A673 (cell line): ENCODE results near the gene PALLD. TPM values are rescaled to one million over a fixed set of nuclear protein-coding genes. Genes with fewer than 3 reads are reported as not detected.

Source experiments
- BruUV-seq: library from RNA; stranded (reverse); fragments of 400-500 nt; replicated peaks from 2 replicates; lab custom pipeline; 2021; lab: Mats Ljungman, UMichigan
- CTCF ChIA-PET: fragments of 300-600 bp; sonication (Branson Sonifier 250); formaldehyde crosslinking; loops from one replicate; lab custom pipeline; 2022; ENCODE audit warnings: antibody characterized with exemption; lab: Charles Lee
- POLR2A ChIA-PET: fragments of 300-600 bp; sonication (Branson Sonifier 250); formaldehyde crosslinking; loops from one replicate; lab custom pipeline; 2022; ENCODE audit warnings: antibody characterized with exemption; ENCODE audit not compliant: low non-redundant PET; lab: Charles Lee
- DNase-seq: peaks from one replicate; pipeline ENCODE4 v3.0.0-alpha.2; 2015; ENCODE audit warnings: low spot score
- H3K27ac ChIP-seq: fragments of 200-600 bp; sonication (generic); 2 replicates; pipeline ENCODE4 v1.5.1; 2016; ENCODE audit warnings: mixed run types, low read depth, mild to moderate bottlenecking, mixed read lengths, antibody characterized with exemption, low read length; ENCODE audit not compliant: poor library complexity, severe bottlenecking
- H3K27me3 ChIP-seq: fragments of 200-600 bp; sonication (generic); replicated peaks from 2 replicates; pipeline ENCODE4 v1.6.1; 2017; ENCODE audit warnings: mixed run types, low read depth, mild to moderate bottlenecking, mixed read lengths, antibody characterized with exemption, low read length; ENCODE audit not compliant: insufficient read depth, poor library complexity
- H3K36me3 ChIP-seq: fragments of 200-600 bp; sonication (generic); 2 replicates; pipeline ENCODE4 v1.6.1; 2016; ENCODE audit warnings: mixed run types, mild to moderate bottlenecking, mixed read lengths, antibody characterized with exemption, low read length; ENCODE audit not compliant: insufficient read depth, poor library complexity, severe bottlenecking
- H3K4me1 ChIP-seq: fragments of 200-600 bp; sonication (generic); 2 replicates; pipeline ENCODE4 v1.6.1; 2017; ENCODE audit warnings: mixed run types, mild to moderate bottlenecking, mixed read lengths, antibody characterized with exemption, low read length; ENCODE audit not compliant: insufficient read depth, poor library complexity, severe bottlenecking
- H3K4me3 ChIP-seq: fragments of 200-600 bp; sonication (generic); 2 replicates; pipeline ENCODE4 v1.5.1; 2016; ENCODE audit warnings: low read depth, mixed run types, mild to moderate bottlenecking, mixed read lengths, low read length; ENCODE audit not compliant: poor library complexity, severe bottlenecking
- H3K9me3 ChIP-seq: fragments of 200-600 bp; sonication (generic); 2 replicates; pipeline ENCODE4 v1.6.1; 2016; ENCODE audit warnings: mixed run types, low read depth, mild to moderate bottlenecking, mixed read lengths, antibody characterized with exemption, low read length; ENCODE audit not compliant: poor library complexity, severe bottlenecking
- CTCF ChIP-seq: fragments of 300-800, 200-600 bp; sonication (generic); conservative IDR thresholded peaks from 2 replicates; pipeline ENCODE4 v1.5.1; 2017; ENCODE audit warnings: low read depth, mild to moderate bottlenecking, antibody characterized with exemption, low read length, moderate library complexity, mixed read lengths
- EZH2 ChIP-seq: fragments of 200-600 bp; sonication (generic); IDR thresholded peaks from 2 replicates; pipeline ENCODE4 v1.6.1; 2017; ENCODE audit warnings: borderline replicate concordance, low read depth, mild to moderate bottlenecking, mixed read lengths, antibody characterized with exemption, low read length; ENCODE audit not compliant: poor library complexity, severe bottlenecking
- intact Hi-C: fragments of 100-400 bp; cut with micrococcal nuclease; formaldehyde crosslinking; loops from one replicate; pipeline ENCODE4 v1.10.0; 2022; ENCODE audit not compliant: unreplicated experiment
- total RNA-seq: library from RNA; stranded (reverse); gene quantifications from 2 replicates; pipeline ENCODE4 v1.2.3, GENCODE V29; 2021

PALLD gene
- total RNA-seq, 1 experiment from 2014 or later, result 44.1 TPM

DNA sequence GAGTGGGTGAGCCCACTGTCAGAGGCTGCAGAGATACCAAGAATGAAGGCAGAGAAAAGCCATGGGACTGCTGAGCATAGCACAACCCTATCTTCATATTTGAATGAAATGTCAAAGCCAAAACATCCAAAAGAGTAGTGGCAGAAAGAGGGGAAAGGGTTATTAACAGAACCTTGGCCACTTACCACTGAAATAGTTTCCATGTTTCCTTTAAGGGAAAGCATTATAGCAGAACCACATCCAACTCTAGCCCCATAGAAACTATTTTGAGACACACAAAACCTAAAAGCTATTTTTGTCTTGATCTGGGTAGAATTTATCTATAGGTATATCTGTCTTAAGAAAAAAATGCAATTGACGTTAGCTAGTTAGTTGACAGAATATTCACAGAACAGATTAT lies 373.2 kb downstream of the PALLD start:
- ChIA-PET POLR2A (no interaction called here), CTCF (no interaction called here)
- Histone ChIP-seq H3K36me3 (no peaks in the 10 kb centered on the region), H3K4me1 (peaks cover 22% of the 10 kb centered on the region), H3K9me3 (no peaks in the 10 kb centered on the region), H3K4me3 (no peak overlapping the region), H3K27me3 (no peaks in the 10 kb centered on the region), H3K27ac (no peak overlapping the region)
- TF ChIP-seq CTCF (no peak), EZH2 (no peak)
- BruUV-seq, result no TSS peak
- no peak for DNase-seq
- intact Hi-C loops, result no loop called here

- Histone ChIP-seq H3K4me1 (peaks cover 21% of the 10 kb centered on the region), H3K27me3 (no peaks in the 10 kb centered on the region), H3K4me3 (no peak overlapping the region), H3K9me3 (no peaks in the 10 kb centered on the region), H3K27ac (no peak overlapping the region), H3K36me3 (no peaks in the 10 kb centered on the region)
- no peak for TF ChIP-seq CTCF
- no peak for TF ChIP-seq EZH2
- CTCF ChIA-PET, result no interaction called here
- intact Hi-C loops, result no loop called here
- BruUV-seq, result no TSS peak
- POLR2A ChIA-PET, result no interaction called here
- DNase-seq, result no peak
Observed at GRCh38 chr4:168871632-168872031, 374.8 kb downstream of the PALLD start.

DNA sequence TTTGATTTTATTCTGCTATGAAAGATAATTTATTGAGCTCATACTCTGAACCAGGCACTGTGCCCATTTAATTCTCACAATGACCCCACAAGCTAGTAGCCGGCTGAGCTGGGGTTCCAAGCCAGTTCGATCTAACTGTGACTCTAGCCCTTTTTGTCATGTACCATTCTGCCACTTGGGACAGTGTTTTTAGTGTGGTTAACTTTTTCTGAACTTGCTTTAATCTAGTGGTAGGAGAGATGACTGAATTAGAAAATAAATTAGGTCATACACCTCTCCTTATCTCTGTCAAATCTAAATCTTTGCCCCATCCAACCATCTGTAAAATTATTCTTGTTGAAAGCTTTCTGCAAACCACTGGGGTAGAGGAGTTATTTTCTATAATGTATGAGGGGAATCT lies 377.2 kb downstream of the PALLD start:
- CTCF ChIA-PET, result no interaction called here
- Histone ChIP-seq H3K27ac (no peak overlapping the region), H3K4me3 (no peak overlapping the region), H3K9me3 (no peaks in the 10 kb centered on the region), H3K36me3 (no peaks in the 10 kb centered on the region), H3K4me1 (no peaks in the 10 kb centered on the region), H3K27me3 (no peaks in the 10 kb centered on the region)
- intact Hi-C loops, result no loop called here
- no TSS peak for BruUV-seq
- POLR2A ChIA-PET, result no interaction called here
- TF ChIP-seq EZH2 (no peak), CTCF (no peak)
- DNase-seq, result no peak
